K562 (cell line): ENCODE results near the gene MCOLN2. TPM values are rescaled to one million over a fixed set of nuclear protein-coding genes. Genes with fewer than 3 reads are reported as not detected.

Experiments used
- ATAC-seq: fragments of 200-7000 bp; cut with Tn5 transposase; 3 replicates; pipeline ENCODE4 v1.9.1; 2020; ENCODE audit warnings: moderate library complexity
- BruUV-seq: library from RNA; stranded (reverse); fragments of 400-500 nt; replicated peaks from 2 replicates; lab custom pipeline; 2021; lab: Mats Ljungman, UMichigan
- CTCF ChIA-PET: fragments of 300-600 bp; formaldehyde crosslinking; extraction: SDS; loops from one replicate; lab custom pipeline; 2021; ENCODE audit warnings: low intra/inter-chr PET ratio; lab: Yijun Ruan, JAX
- POLR2A ChIA-PET: fragments of 300-600, 350-650 bp; sonication (Branson Sonifier 250); formaldehyde crosslinking; extraction: SDS; loops from one replicate; lab custom pipeline; 2021; ENCODE audit warnings: antibody characterized with exemption, inconsistent platforms; lab: Yijun Ruan, JAX
- DNase-seq, 4 experiments: peaks; one replicate each; pipeline versions ENCODE4 v3.0.0 to v3.0.0-alpha.2; 2011 to 2018; ENCODE audit warnings: low spot score in 3 of 4, mixed read lengths in 3 of 4; ENCODE audit errors: extremely low read depth in 1 of 4
- FAIRE-seq: peaks from 2 replicates; lab custom pipeline; 2011; peaks lifted over from hg19 to GRCh38; lab: Jason Lieb, UNC
- H2AFZ ChIP-seq: 2 replicates; pipeline ENCODE4 v1.6.0; 2011; ENCODE audit warnings: low read depth, low read length, control low read depth, inconsistent platforms
- H3K27ac ChIP-seq: fragments of 200-600 bp; 3 replicates; pipeline ENCODE4 v1.8.0; 2011; ENCODE audit warnings: low read depth, mild to moderate bottlenecking, control low read depth, inconsistent platforms, low read length, moderate library complexity, mixed read lengths; ENCODE audit errors: extremely low read depth
- H3K27me3 ChIP-seq, 2 experiments: fragments of 300-600 bp in 1 of 2; 2 replicates in 1 of 2; 3 replicates in 1 of 2; pipeline versions ENCODE4 v1.6.0 to v1.8.0; 2011; ENCODE audit warnings: inconsistent platforms in 2 of 2, low read length in 2 of 2, mild to moderate bottlenecking in 1 of 2, mixed read lengths in 1 of 2, moderate library complexity in 1 of 2; ENCODE audit not compliant: control insufficient read depth in 2 of 2, insufficient read depth in 2 of 2
- H3K36me3 ChIP-seq: fragments of 300-600 bp; 3 replicates; pipeline ENCODE4 v1.8.0; 2011; ENCODE audit warnings: mild to moderate bottlenecking, low read length, inconsistent platforms; ENCODE audit not compliant: control insufficient read depth, insufficient read depth
- H3K4me1 ChIP-seq, 2 experiments: fragments of 200-600 bp in 1 of 2; replicated peaks in 1 of 2; 2 replicates in 1 of 2; 3 replicates in 1 of 2; pipeline versions ENCODE4 v1.5.1 to v1.8.0; 2011; ENCODE audit warnings: inconsistent platforms in 2 of 2, low read length in 2 of 2, mild to moderate bottlenecking in 1 of 2, mixed read lengths in 1 of 2, moderate library complexity in 1 of 2; ENCODE audit not compliant: control insufficient read depth in 2 of 2, insufficient read depth in 2 of 2
- H3K4me2 ChIP-seq: 2 replicates; pipeline ENCODE4 v1.6.1; 2011; ENCODE audit warnings: low read length, control low read depth, inconsistent platforms, mixed read lengths; ENCODE audit not compliant: insufficient read depth
- H3K4me3 ChIP-seq: fragments of 200-600 bp; sonication (generic), shearing (Covaris generic); 2 replicates; pipeline ENCODE4 v1.5.1; 2016; ENCODE audit warnings: control low read depth, inconsistent platforms
- H3K79me2 ChIP-seq: fragments of 200-600 bp; 3 replicates; pipeline ENCODE4 v1.8.0; 2011; ENCODE audit warnings: low read length, inconsistent platforms; ENCODE audit not compliant: control insufficient read depth, insufficient read depth
- H3K9ac ChIP-seq, 2 experiments: 2 replicates each; pipeline versions ENCODE4 v1.6.0 to v1.6.1; 2011; ENCODE audit warnings: low read depth in 2 of 2, low read length in 2 of 2, control low read depth in 1 of 2, inconsistent platforms in 1 of 2, mild to moderate bottlenecking in 1 of 2, mixed read lengths in 1 of 2; ENCODE audit not compliant: insufficient read depth in 1 of 2
- H3K9me1 ChIP-seq: one replicate; pipeline ENCODE4 v1.6.0; 2011; ENCODE audit warnings: inconsistent platforms, mild to moderate bottlenecking, low read length, moderate library complexity; ENCODE audit not compliant: control insufficient read depth, insufficient read depth
- H3K9me3 ChIP-seq: replicated peaks from 2 replicates; pipeline ENCODE4 v1.5.1; 2011; ENCODE audit warnings: low read depth, low read length, inconsistent platforms; ENCODE audit not compliant: control insufficient read depth, insufficient read depth
- H4K20me1 ChIP-seq: replicated peaks from 2 replicates; pipeline ENCODE4 v1.6.1; 2011; ENCODE audit warnings: low read length, inconsistent platforms, mixed read lengths; ENCODE audit not compliant: control insufficient read depth, insufficient read depth
- EGR1 ChIP-seq: fragments of 450-650 bp; conservative IDR thresholded peaks from 2 replicates; pipeline ENCODE4 v1.6.1; 2017; ENCODE audit warnings: mild to moderate bottlenecking
- FOXK2 ChIP-seq, 2 experiments: fragments of 450-650 bp; IDR thresholded peaks in 1 of 2; conservative IDR thresholded peaks in 1 of 2; 2 replicates each; pipeline ENCODE4 v1.6.1; 2016; ENCODE audit warnings: low read depth in 2 of 2, mild to moderate bottlenecking in 1 of 2
- MAFK ChIP-seq: IDR thresholded peaks from 2 replicates; pipeline ENCODE4 v1.6.1; 2011; ENCODE audit warnings: low read length, improper control_type of control experiment
- ZNF592 ChIP-seq: fragments of 450-650 bp; IDR thresholded peaks from 2 replicates; pipeline ENCODE4 v1.6.1; 2017; ENCODE audit warnings: antibody characterized with exemption, mild to moderate bottlenecking
- WGBS: fragments of 100-300 bp; shearing (Covaris generic); methylation state at CpG from one replicate; pipeline ENCODE4 v1.1.6; 2016; ENCODE audit warnings: low coverage, mixed read lengths; ENCODE audit not compliant: insufficient coverage; ENCODE audit errors: missing lambda C conversion rate; 5-methylcytosine and 5-hydroxymethylcytosine counted together
- in situ Hi-C: fragments of 300-500 bp; cut with MboI; formaldehyde crosslinking; loops from 4 replicates; pipeline ENCODE4 v1.15.0; 2018; ENCODE audit warnings: inconsistent platforms, mixed read lengths
- intact Hi-C: fragments of 100-400 bp; cut with micrococcal nuclease; formaldehyde crosslinking; loops from 2 replicates; pipeline ENCODE4 v1.14.2; 2022
- polyA plus RNA-seq, 8 experiments: library from polyadenylated mRNA; depleted of rRNA in 4 of 8; stranded (reverse) in 5 of 8; unstranded in 3 of 8; fragments of >200 nt; fragmentation: Nextera tagmentation in 2 of 8; fragmentation: Illumina TruSeq in 1 of 8; extraction: Ambion mirVana in 2 of 8; extraction: Trizol in 1 of 8; gene quantifications; 2 replicates each; pipeline versions ENCODE4 v1.2.1 to v1.2.3, GENCODE V29; 2011 to 2014; ENCODE audit warnings: inconsistent platforms in 1 of 8, missing spikeins in 1 of 8
- total RNA-seq, 7 experiments: library from RNA; depleted of rRNA in 6 of 7; stranded (reverse); fragments of >200 nt in 6 of 7; fragmentation: Illumina TruSeq in 2 of 7; extraction: Trizol in 2 of 7; gene quantifications; 2 replicates each; pipeline versions ENCODE4 v1.2.1 to v1.2.3, GENCODE V29; 2011 to 2021; ENCODE audit warnings: low replicate concordance in 1 of 7

MCOLN2 gene
- total and polyA plus RNA-seq, 9 of the 15 experiments (the other 6 are each of a cell fraction or from before 2014, with no cell fraction given): 0.18 TPM; not detected in 8

- no TSS peak for BruUV-seq
- no peak overlapping the region for H3K4me3 ChIP-seq
- H2AFZ ChIP-seq: no peak overlapping the region
- ATAC-seq (no peak), DNase-seq (no peak), FAIRE-seq (no peak)
- no peaks in the 10 kb centered on the region for H3K27me3 ChIP-seq
- H3K9ac ChIP-seq: no peak overlapping the region
- TF ChIP-seq EGR1: no peak
- TF ChIP-seq FOXK2 (conservative IDR thresholded peaks at IDR 0.05 in 1 of 2, IDR thresholded peaks at IDR 0.05 in 1 of 2; ENCODE audit: low read depth in 2 of 2): no peak
- ChIA-PET POLR2A (interaction anchor here (1.3 kb wide), 1 partner anchor 11 kb away, joined by 4 read pairs; no protein-coding TSS in a partner anchor), CTCF (no interaction called here)
- in situ Hi-C loops (no loop called here), intact Hi-C loops (no loop called here)
- no peaks in the 10 kb centered on the region for H3K79me2 ChIP-seq
- no peaks in the 10 kb centered on the region for H3K9me1 ChIP-seq
- H3K9me3 ChIP-seq: no peaks in the 10 kb centered on the region
- H3K4me2 ChIP-seq: no peak overlapping the region
- H3K36me3 ChIP-seq: no peaks in the 10 kb centered on the region
- H3K27ac ChIP-seq: no peak overlapping the region
- H3K4me1 ChIP-seq: no peaks in the 10 kb centered on the region
- no peaks in the 10 kb centered on the region for H4K20me1 ChIP-seq
These were observed 113.6 kb downstream of the MCOLN2 start for GRCh38 chr1:84883286-84883685.

- Histone ChIP-seq H3K27me3 (no peaks in the 10 kb centered on the region), H3K9me3 (no peaks in the 10 kb centered on the region), H3K4me2 (no peak overlapping the region), H3K79me2 (no peaks in the 10 kb centered on the region), H4K20me1 (no peaks in the 10 kb centered on the region), H3K4me3 (no peak overlapping the region), H3K36me3 (no peaks in the 10 kb centered on the region), H3K9ac (no peak overlapping the region), H3K9me1 (no peaks in the 10 kb centered on the region), H2AFZ (no peak overlapping the region), H3K27ac (no peak overlapping the region), H3K4me1 (no peaks in the 10 kb centered on the region)
- 0% methylated on average over 4 of the region's 4 CpGs for whole genome bisulfite sequencing
- DNase-seq: no peak
- no TSS peak for BruUV-seq
- intact Hi-C loops (no loop called here), in situ Hi-C loops (no loop called here)
- ChIA-PET CTCF (no interaction called here), POLR2A (interaction anchor here (1.2 kb wide), 1 partner anchor 26 kb away, joined by 3 read pairs; no protein-coding TSS in a partner anchor)
- no peak for TF ChIP-seq MAFK
- no peak for TF ChIP-seq ZNF592
- FAIRE-seq: no peak
- ATAC-seq: no peak
These were observed 119.3 kb downstream of the MCOLN2 start for GRCh38 chr1:84877592-84877991.
